ENCODE results near the gene CHRND. TPM values are rescaled to one million over a fixed set of nuclear protein-coding genes. Genes with fewer than 3 reads are reported as not detected.

The CHRND gene
- total and polyA plus RNA-seq, 11 donors: not detected

DNA sequence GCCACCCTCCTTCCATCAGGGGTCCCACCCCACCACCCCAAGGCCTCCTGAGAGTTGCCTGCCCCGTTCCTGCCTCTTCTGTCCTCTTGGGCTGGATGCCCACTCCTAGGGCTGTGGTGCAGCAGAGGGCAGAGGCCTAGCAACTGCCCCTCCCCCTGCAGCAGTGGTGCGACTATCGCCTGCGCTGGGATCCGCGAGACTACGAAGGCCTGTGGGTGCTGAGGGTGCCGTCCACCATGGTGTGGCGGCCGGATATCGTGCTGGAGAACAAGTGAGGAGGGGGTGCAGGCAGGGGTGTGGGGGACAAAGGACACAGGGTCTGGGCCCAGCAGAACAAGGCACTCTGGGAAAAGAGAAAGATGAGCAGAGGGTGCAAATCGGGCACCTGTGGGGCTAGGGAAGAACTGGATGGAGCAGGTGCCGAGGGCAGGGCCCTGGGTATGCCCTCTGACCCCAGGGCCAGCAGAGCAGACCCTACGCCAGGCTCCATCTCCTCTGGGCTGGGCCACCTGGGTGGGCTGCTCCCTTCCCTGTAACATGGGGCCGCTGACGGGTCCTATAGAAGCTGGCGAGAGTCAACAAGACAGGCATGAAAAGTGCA lies 14.6 kb downstream of the CHRND start:
- intact Hi-C loops (cut with DNase I): no loop called here
- WGBS, 4 donors: 87 to 92% (median 88%) methylated on average over 16 to 17 of the region's 17 CpGs
- no peak for TF ChIP-seq POLR2A (IDR thresholded peaks at IDR 0.05)
- TF ChIP-seq, protein P1, sequence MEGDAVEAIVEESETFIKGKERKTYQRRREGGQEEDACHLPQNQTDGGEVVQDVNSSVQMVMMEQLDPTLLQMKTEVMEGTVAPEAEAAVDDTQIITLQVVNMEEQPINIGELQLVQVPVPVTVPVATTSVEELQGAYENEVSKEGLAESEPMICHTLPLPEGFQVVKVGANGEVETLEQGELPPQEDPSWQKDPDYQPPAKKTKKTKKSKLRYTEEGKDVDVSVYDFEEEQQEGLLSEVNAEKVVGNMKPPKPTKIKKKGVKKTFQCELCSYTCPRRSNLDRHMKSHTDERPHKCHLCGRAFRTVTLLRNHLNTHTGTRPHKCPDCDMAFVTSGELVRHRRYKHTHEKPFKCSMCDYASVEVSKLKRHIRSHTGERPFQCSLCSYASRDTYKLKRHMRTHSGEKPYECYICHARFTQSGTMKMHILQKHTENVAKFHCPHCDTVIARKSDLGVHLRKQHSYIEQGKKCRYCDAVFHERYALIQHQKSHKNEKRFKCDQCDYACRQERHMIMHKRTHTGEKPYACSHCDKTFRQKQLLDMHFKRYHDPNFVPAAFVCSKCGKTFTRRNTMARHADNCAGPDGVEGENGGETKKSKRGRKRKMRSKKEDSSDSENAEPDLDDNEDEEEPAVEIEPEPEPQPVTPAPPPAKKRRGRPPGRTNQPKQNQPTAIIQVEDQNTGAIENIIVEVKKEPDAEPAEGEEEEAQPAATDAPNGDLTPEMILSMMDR (IDR thresholded peaks at IDR 0.05): no peak
- H3K27ac ChIP-seq: no peak overlapping the region
- H3K36me3 ChIP-seq: no peaks in the 10 kb centered on the region
- DNase-seq: peak in 1 of 5 donors; percentile 40
- peaks cover 0 to 7% (median 0%) of the 10 kb centered on the region in 12 donors for H3K9me3 ChIP-seq
- no peak for ATAC-seq
- H3K4me1 ChIP-seq: peaks cover 0 to 13% (median 0%) of the 10 kb centered on the region in 12 donors
- H3K4me3 ChIP-seq: no peak overlapping the region
- peaks cover 0 to 8% (median 0%) of the 10 kb centered on the region in 9 donors for H3K27me3 ChIP-seq

DNA sequence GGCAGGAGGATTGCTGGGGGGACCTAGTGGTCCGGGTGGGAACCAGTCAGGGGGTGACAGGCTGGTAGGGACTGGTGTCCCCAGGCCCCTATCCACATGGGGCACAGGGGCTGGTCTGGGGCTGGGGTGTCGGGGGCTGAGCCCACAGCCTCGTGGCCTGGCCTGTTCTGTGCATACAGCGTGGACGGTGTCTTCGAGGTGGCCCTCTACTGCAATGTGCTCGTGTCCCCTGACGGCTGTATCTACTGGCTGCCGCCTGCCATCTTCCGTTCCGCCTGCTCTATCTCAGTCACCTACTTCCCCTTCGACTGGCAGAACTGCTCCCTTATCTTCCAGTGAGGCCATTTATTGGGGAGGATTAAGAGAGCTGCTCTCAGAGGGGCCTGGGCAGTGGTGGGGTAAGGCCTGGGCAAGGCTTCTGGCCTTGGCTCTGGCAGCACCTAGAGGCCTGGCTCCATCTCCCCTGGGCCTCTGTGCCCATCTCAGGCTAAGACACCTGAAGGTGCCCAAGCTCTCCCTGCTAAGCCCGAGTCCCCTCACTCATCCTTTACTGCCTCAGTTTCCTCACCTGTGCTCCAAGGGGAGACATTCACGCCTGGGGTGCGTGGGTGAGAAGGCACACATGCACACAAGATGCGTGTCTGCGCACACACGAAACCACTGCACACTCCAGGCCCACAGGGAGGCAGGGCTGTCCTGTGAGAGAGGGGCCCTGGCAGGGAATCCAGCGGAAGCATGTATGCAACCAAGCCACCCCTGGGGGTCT lies 15.4 kb downstream of the CHRND start:
- peaks cover 0 to 16% (median 0%) of the 10 kb centered on the region in 12 donors for H3K4me1 ChIP-seq
- TF ChIP-seq, protein P1 (IDR thresholded peaks at IDR 0.05): no peak
- TF ChIP-seq POLR2A (IDR thresholded peaks at IDR 0.05): no peak

DNA sequence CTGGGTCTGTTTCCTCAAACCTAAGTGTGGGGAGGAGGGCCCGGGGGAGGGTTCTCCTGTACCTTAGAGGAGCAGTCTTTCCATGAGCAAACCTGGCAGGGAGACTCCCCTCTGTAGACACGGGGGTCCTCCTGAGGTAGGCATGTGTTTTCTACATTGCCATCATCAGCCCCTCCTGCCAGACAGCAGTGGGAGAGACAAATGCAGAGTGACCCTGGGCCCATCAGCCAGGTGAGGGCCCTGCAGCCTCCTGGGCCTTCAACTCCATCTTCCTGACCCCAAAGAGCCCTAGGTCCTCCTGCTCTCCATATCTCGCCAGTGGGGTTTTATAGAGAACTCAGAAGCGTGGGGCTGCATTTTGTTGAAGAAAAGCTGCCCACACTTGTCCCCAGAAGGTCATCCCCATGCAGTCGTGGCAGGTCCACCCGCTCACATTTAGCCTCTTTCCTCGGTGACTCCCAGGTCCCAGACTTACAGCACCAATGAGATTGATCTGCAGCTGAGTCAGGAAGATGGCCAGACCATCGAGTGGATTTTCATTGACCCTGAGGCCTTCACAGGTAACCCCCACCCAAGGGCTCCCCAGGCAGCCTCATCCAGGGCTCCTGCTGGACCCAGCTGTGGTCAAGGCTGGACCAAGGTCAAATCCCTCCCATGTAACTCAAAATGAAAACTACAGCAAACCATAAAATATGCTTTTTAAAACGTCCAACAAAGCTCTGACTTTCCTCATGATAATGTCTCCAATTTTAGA lies 16.2 kb downstream of the CHRND start:
- no peak for TF ChIP-seq POLR2A (IDR thresholded peaks at IDR 0.05)
- TF ChIP-seq, protein P1 (IDR thresholded peaks at IDR 0.05): no peak
- ATAC-seq (no peak), DNase-seq (peak in 1 of 5 donors; percentile 11)
- Histone ChIP-seq H3K27ac (no peak overlapping the region), H3K36me3 (peaks cover 0 to 6% (median 0%) of the 10 kb centered on the region in 9 donors), H3K4me1 (peaks cover 0 to 23% (median 0%) of the 10 kb centered on the region in 12 donors), H3K9me3 (no peaks in the 10 kb centered on the region), H3K4me3 (no peak overlapping the region), H3K27me3 (peaks cover 0 to 8% (median 0%) of the 10 kb centered on the region in 9 donors)
- intact Hi-C loops (cut with DNase I): no loop called here
- WGBS, 4 donors: 62 to 75% (median 67%) methylated on average over 9 of the region's 9 CpGs

More for the DNA sequence above, 15.4 kb downstream of the CHRND start:
- peaks cover 0 to 8% (median 0%) of the 10 kb centered on the region in 9 donors for H3K27me3 ChIP-seq
- 56 to 66% (median 58%) methylated on average over 18 to 19 of the region's 19 CpGs for WGBS, 4 donors
- peaks cover 0 to 4% (median 0%) of the 10 kb centered on the region in 12 donors for H3K9me3 ChIP-seq
- DNase-seq: no peak
- H3K36me3 ChIP-seq: no peaks in the 10 kb centered on the region
- no peak for ATAC-seq
- intact Hi-C loops (cut with DNase I): no loop called here
- no peak overlapping the region for H3K4me3 ChIP-seq
- no peak overlapping the region for H3K27ac ChIP-seq

Measured in heart left ventricle (tissue), 16 donors.